C4-2B (cell line): ENCODE results near the gene NXPH1.
A peak's percentile ranks its signal among the peaks of the same experiment; 100 is the strongest.
"Not testable (repeated sequence)": the region's sequence is repeated elsewhere in the genome, so short reads cannot be mapped to it uniquely, and the experiment has no call there.

Source experiments
- H3K27ac ChIP-seq: fragments of 450-650 bp; 2 replicates; pipeline ENCODE4 v1.5.1; 2017
- CTCF ChIP-seq: fragments of 450-650 bp; conservative IDR thresholded peaks from 2 replicates; pipeline ENCODE4 v1.5.1; 2017; ENCODE audit warnings: mild to moderate bottlenecking
- ZFX ChIP-seq: fragments of 450-650 bp; IDR thresholded peaks from 2 replicates; pipeline ENCODE4 v1.6.1; 2017

The NXPH1 gene

GRCh38 chr7:8719102-8719501 is 285.7 kb downstream of the NXPH1 start:
- TF ChIP-seq CTCF (no peak), ZFX (no peak)
- H3K27ac ChIP-seq = no peak overlapping the region

- no peak overlapping the region for H3K27ac ChIP-seq
- peak; percentile 92 for TF ChIP-seq CTCF
- TF ChIP-seq ZFX = no peak
Observed at GRCh38 chr7:8724080-8724718, 290.8 kb downstream of the NXPH1 start.

GRCh38 chr7:8731756-8732155 is 298.3 kb downstream of the NXPH1 start:
- H3K27ac ChIP-seq = not testable (repeated sequence)

- no peak overlapping the region for H3K27ac ChIP-seq
- TF ChIP-seq ZFX (no peak), CTCF (no peak)
Observed at GRCh38 chr7:8739837-8740236, 306.4 kb downstream of the NXPH1 start.

GRCh38 chr7:8742837-8743236 is 309.4 kb downstream of the NXPH1 start:
- TF ChIP-seq CTCF = no peak
- no peak for TF ChIP-seq ZFX
- no peak overlapping the region for H3K27ac ChIP-seq

GRCh38 chr7:8747338-8747737 is 313.9 kb downstream of the NXPH1 start:
- TF ChIP-seq ZFX (no peak), CTCF (no peak)
- no peak overlapping the region for H3K27ac ChIP-seq

- TF ChIP-seq ZFX (no peak), CTCF (no peak)
- H3K27ac ChIP-seq = no peak overlapping the region
Observed at GRCh38 chr7:8751557-8752231, 318.3 kb downstream of the NXPH1 start.

- TF ChIP-seq CTCF = no peak
- TF ChIP-seq ZFX = no peak
- H3K27ac ChIP-seq = no peak overlapping the region
Observed at GRCh38 chr7:8753355-8753754, 319.9 kb downstream of the NXPH1 start.
